HCT116 (cell line): ENCODE results near the gene HK1.

Source experiments
- JUND ChIP-seq: IDR thresholded peaks from 2 replicates; pipeline ENCODE4 v1.6.1; 2012
- POLR2A ChIP-seq: IDR thresholded peaks from 2 replicates; pipeline ENCODE4 v1.7.0; 2011; ENCODE audit warnings: borderline replicate concordance; ENCODE audit not compliant: insufficient read depth, insufficient read length; ENCODE audit errors: extremely low read depth
- ZFX ChIP-seq: fragments of 450-650 bp; IDR thresholded peaks from 2 replicates; pipeline ENCODE4 v1.6.1; 2017
- TF ChIP-seq, protein P1 (sequence below), 3 experiments: fragments of 200-600 bp in 1 of 3; sonication (generic) in 1 of 3; IDR thresholded peaks in 2 of 3; conservative IDR thresholded peaks in 1 of 3; 2 replicates each; pipeline ENCODE4 v1.5.1; 2012 to 2017; ENCODE audit warnings: low read depth in 2 of 3, low read length in 2 of 3, antibody characterized with exemption in 1 of 3, borderline replicate concordance in 1 of 3, control low read depth in 1 of 3, mild to moderate bottlenecking in 1 of 3, mixed read lengths in 1 of 3, mixed run types in 1 of 3, moderate library complexity in 1 of 3; ENCODE audit not compliant: insufficient read depth in 1 of 3
- TF ChIP-seq, protein P2 (sequence below): IDR thresholded peaks from 2 replicates; pipeline ENCODE4 v1.6.1; 2012; ENCODE audit warnings: low read depth
- TF ChIP-seq, protein P3 (sequence below): IDR thresholded peaks from 2 replicates; pipeline ENCODE4 v1.6.1; 2012

DNA sequence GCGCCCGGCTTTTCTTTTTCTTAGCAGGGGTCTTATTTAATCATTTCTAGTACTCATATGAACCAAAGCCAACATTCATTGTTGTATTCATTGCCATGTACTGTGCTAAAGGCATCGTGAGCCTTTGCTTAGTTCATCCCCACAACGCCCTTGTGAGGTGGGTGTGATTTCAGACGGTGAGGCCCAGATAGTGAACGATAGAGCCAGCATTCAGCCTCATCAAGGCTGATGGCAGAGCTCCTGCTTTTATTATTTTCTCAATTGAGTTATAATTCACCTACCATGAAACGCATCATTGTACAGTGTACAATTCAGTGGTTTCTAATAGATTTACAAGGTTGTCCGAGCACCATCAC is 50.1 kb downstream of the HK1 start:
- no peak for TF ChIP-seq POLR2A
- TF ChIP-seq, protein P1, sequence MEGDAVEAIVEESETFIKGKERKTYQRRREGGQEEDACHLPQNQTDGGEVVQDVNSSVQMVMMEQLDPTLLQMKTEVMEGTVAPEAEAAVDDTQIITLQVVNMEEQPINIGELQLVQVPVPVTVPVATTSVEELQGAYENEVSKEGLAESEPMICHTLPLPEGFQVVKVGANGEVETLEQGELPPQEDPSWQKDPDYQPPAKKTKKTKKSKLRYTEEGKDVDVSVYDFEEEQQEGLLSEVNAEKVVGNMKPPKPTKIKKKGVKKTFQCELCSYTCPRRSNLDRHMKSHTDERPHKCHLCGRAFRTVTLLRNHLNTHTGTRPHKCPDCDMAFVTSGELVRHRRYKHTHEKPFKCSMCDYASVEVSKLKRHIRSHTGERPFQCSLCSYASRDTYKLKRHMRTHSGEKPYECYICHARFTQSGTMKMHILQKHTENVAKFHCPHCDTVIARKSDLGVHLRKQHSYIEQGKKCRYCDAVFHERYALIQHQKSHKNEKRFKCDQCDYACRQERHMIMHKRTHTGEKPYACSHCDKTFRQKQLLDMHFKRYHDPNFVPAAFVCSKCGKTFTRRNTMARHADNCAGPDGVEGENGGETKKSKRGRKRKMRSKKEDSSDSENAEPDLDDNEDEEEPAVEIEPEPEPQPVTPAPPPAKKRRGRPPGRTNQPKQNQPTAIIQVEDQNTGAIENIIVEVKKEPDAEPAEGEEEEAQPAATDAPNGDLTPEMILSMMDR (IDR thresholded peaks at IDR 0.05 in 2 of 3, conservative IDR thresholded peaks at IDR 0.05 in 1 of 3; ENCODE audit: borderline replicate concordance in 1 of 3, insufficient read depth in 1 of 3, low read depth in 2 of 3, low read length in 2 of 3): no peak
- TF ChIP-seq, protein P2, sequence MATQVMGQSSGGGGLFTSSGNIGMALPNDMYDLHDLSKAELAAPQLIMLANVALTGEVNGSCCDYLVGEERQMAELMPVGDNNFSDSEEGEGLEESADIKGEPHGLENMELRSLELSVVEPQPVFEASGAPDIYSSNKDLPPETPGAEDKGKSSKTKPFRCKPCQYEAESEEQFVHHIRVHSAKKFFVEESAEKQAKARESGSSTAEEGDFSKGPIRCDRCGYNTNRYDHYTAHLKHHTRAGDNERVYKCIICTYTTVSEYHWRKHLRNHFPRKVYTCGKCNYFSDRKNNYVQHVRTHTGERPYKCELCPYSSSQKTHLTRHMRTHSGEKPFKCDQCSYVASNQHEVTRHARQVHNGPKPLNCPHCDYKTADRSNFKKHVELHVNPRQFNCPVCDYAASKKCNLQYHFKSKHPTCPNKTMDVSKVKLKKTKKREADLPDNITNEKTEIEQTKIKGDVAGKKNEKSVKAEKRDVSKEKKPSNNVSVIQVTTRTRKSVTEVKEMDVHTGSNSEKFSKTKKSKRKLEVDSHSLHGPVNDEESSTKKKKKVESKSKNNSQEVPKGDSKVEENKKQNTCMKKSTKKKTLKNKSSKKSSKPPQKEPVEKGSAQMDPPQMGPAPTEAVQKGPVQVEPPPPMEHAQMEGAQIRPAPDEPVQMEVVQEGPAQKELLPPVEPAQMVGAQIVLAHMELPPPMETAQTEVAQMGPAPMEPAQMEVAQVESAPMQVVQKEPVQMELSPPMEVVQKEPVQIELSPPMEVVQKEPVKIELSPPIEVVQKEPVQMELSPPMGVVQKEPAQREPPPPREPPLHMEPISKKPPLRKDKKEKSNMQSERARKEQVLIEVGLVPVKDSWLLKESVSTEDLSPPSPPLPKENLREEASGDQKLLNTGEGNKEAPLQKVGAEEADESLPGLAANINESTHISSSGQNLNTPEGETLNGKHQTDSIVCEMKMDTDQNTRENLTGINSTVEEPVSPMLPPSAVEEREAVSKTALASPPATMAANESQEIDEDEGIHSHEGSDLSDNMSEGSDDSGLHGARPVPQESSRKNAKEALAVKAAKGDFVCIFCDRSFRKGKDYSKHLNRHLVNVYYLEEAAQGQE: no peak
- no peak for TF ChIP-seq JUND
- TF ChIP-seq, protein P3, sequence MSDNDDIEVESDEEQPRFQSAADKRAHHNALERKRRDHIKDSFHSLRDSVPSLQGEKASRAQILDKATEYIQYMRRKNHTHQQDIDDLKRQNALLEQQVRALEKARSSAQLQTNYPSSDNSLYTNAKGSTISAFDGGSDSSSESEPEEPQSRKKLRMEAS: no peak
- TF ChIP-seq ZFX: no peak
